22Rv1 (cell line): ENCODE data around the gene ANXA3.

ENCODE experiments used
- ZFX ChIP-seq: fragments of 450-650 bp; IDR thresholded peaks from 2 replicates; pipeline ENCODE4 v1.6.1; 2017; ENCODE audit warnings: antibody characterized with exemption, borderline replicate concordance
- TF ChIP-seq, protein P1 (sequence below): fragments of 450-650 bp; IDR thresholded peaks from 2 replicates; pipeline ENCODE4 v1.5.1; 2017; ENCODE audit warnings: mild to moderate bottlenecking

- TF ChIP-seq, protein P1, sequence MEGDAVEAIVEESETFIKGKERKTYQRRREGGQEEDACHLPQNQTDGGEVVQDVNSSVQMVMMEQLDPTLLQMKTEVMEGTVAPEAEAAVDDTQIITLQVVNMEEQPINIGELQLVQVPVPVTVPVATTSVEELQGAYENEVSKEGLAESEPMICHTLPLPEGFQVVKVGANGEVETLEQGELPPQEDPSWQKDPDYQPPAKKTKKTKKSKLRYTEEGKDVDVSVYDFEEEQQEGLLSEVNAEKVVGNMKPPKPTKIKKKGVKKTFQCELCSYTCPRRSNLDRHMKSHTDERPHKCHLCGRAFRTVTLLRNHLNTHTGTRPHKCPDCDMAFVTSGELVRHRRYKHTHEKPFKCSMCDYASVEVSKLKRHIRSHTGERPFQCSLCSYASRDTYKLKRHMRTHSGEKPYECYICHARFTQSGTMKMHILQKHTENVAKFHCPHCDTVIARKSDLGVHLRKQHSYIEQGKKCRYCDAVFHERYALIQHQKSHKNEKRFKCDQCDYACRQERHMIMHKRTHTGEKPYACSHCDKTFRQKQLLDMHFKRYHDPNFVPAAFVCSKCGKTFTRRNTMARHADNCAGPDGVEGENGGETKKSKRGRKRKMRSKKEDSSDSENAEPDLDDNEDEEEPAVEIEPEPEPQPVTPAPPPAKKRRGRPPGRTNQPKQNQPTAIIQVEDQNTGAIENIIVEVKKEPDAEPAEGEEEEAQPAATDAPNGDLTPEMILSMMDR = no peak
- no peak for TF ChIP-seq ZFX
Measured at GRCh38 chr4:78591404-78591803, 39.8 kb downstream of the ANXA3 start.
